GM12872 (cell line): ENCODE data around the gene PROB1.

Experiments
- CTCF ChIP-seq: IDR thresholded peaks from 3 replicates; pipeline ENCODE4 v1.5.1; 2011; ENCODE audit warnings: low read depth, mild to moderate bottlenecking, low read length, moderate library complexity; ENCODE audit not compliant: insufficient read depth

Gene PROB1

GRCh38 chr5:139394654-139395566, at the start of gene PROB1:
Gene PROB1, minus strand, starts transcription at chr5:139395104. Its CDS starts 23 bp downstream, at chr5:139395081.
- TF ChIP-seq CTCF: no peak

DNA sequence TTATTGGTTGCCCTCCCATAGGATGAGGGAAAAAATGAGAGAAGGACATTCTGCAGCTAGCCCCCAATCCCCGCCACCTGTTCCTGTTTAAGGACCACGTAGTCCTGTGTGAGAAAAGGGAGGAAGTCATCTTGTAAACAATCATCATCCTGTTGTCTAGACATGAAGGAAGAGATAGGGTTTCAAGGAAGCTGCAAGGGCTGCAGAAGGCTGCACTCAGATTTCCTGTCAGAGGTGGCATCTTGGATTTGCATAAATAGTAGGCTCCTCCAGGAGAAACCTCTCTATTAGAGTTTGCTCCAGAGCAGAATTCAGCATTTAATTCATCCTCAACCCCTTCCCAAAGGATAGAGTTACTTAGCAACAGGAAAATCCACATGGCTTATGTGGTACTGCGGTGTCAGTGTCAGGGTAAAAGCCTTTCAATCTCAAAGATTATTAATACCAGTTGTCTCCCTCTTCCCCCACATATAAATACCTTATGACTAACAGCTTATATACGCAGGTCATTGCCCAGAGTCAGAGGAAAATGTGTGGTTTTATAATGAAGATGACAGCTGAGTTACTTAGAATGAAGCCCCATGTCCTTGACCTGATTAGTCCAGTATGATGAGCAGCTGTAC, 49.0 kb upstream of the PROB1 start:
- TF ChIP-seq CTCF: no peak

- no peak for TF ChIP-seq CTCF
Measured at GRCh38 chr5:139439013-139439903, 44.4 kb upstream of the PROB1 start, which contains the start of gene DNAJC18. Gene DNAJC18, minus strand, starts transcription at chr5:139439525. Its CDS starts 80 bp downstream, at chr5:139439445.

- TF ChIP-seq CTCF: no peak
Measured at GRCh38 chr5:139438707-139439012, 43.8 kb upstream of the PROB1 start.

- no peak for TF ChIP-seq CTCF
Measured at GRCh38 chr5:139435676-139436075, 40.8 kb upstream of the PROB1 start.

GRCh38 chr5:139431706-139432105, 36.8 kb upstream of the PROB1 start:
- TF ChIP-seq CTCF: no peak

DNA sequence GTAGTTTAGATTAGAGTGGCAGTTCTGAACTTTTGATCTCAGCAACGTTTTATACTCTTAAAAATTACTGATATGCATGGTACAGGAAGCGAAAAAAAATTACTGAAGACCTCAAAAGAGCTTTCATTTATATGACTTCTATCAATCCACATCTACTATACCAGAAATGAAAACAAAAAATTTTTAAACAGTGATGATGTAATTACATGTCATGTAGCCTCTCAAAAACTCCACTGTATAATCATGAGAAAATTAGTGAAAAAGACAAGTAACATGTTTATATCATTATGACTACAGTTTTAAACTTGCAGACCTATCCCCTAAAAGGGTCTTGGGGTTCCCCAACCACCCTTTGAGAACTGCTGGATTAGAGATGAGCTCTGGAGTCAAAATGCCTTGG, 35.1 kb upstream of the PROB1 start:
- TF ChIP-seq CTCF: no peak
